PFSK-1 (cell line): ENCODE data around the gene SFXN3.

Experiments
- FOXP2 ChIP-seq: optimal IDR thresholded peaks from 2 replicates; pipeline ENCODE3; 2011; ENCODE audit warnings: borderline replicate concordance, control low read depth, inconsistent platforms; ENCODE audit not compliant: insufficient read depth; ENCODE audit errors: extremely low read length, extremely low read depth
- POLR2AphosphoS5 ChIP-seq: IDR thresholded peaks from 2 replicates; pipeline ENCODE4 v1.6.1; 2012; ENCODE audit warnings: low read depth, mild to moderate bottlenecking, control low read depth, low read length, moderate library complexity
- SIN3A ChIP-seq: IDR thresholded peaks from 2 replicates; pipeline ENCODE4 v1.6.1; 2012; ENCODE audit warnings: mild to moderate bottlenecking, low read length, moderate library complexity, borderline replicate concordance; ENCODE audit not compliant: insufficient read depth
- TAF1 ChIP-seq: IDR thresholded peaks from 2 replicates; pipeline ENCODE4 v1.6.1; 2012; ENCODE audit warnings: low read length, control low read depth, borderline replicate concordance; ENCODE audit not compliant: insufficient read depth
- TF ChIP-seq, protein P1 (sequence below), 2 experiments: IDR thresholded peaks; 2 replicates each; pipeline versions ENCODE4 v1.6.1 to v1.8.0; 2011 to 2012; ENCODE audit warnings: low read depth in 2 of 2, low read length in 2 of 2, control low read depth in 1 of 2, inconsistent platforms in 1 of 2, mild to moderate bottlenecking in 1 of 2, moderate library complexity in 1 of 2; ENCODE audit not compliant: insufficient read depth in 1 of 2

SFXN3 gene

GRCh38 chr10:101087376-101087775 is 56.3 kb downstream of the SFXN3 start:
- TF ChIP-seq POLR2AphosphoS5 (no peak), FOXP2 (no peak), SIN3A (no peak), TAF1 (no peak)
- TF ChIP-seq, protein P1, sequence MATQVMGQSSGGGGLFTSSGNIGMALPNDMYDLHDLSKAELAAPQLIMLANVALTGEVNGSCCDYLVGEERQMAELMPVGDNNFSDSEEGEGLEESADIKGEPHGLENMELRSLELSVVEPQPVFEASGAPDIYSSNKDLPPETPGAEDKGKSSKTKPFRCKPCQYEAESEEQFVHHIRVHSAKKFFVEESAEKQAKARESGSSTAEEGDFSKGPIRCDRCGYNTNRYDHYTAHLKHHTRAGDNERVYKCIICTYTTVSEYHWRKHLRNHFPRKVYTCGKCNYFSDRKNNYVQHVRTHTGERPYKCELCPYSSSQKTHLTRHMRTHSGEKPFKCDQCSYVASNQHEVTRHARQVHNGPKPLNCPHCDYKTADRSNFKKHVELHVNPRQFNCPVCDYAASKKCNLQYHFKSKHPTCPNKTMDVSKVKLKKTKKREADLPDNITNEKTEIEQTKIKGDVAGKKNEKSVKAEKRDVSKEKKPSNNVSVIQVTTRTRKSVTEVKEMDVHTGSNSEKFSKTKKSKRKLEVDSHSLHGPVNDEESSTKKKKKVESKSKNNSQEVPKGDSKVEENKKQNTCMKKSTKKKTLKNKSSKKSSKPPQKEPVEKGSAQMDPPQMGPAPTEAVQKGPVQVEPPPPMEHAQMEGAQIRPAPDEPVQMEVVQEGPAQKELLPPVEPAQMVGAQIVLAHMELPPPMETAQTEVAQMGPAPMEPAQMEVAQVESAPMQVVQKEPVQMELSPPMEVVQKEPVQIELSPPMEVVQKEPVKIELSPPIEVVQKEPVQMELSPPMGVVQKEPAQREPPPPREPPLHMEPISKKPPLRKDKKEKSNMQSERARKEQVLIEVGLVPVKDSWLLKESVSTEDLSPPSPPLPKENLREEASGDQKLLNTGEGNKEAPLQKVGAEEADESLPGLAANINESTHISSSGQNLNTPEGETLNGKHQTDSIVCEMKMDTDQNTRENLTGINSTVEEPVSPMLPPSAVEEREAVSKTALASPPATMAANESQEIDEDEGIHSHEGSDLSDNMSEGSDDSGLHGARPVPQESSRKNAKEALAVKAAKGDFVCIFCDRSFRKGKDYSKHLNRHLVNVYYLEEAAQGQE (IDR thresholded peaks at IDR 0.05; ENCODE audit: insufficient read depth in 1 of 2, low read depth in 2 of 2, low read length in 2 of 2), result no peak

DNA sequence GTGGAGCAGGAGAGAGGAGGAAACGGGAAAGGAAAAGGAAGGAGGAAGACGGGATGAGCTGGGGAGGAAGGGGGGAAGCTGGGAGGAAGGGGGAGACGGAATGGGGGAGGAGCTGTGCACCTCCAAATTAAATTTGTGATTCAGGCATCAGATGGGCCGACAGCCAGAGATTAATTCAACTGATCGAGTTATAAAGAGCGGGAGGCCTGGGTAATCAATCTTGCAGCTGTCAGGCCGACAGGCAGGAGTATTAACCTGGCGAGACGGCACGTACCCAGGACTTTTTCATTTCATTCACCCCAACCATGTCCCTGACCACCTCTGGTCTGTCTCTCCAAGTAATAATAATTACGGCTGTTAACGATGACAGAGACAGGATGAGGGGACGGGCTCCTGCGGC is 56.9 kb downstream of the SFXN3 start:
- no peak for TF ChIP-seq SIN3A
- TF ChIP-seq, protein P1 (IDR thresholded peaks at IDR 0.05; ENCODE audit: insufficient read depth in 1 of 2, low read depth in 2 of 2, low read length in 2 of 2), result no peak
- TF ChIP-seq POLR2AphosphoS5, result no peak
- no peak for TF ChIP-seq FOXP2
- no peak for TF ChIP-seq TAF1

DNA sequence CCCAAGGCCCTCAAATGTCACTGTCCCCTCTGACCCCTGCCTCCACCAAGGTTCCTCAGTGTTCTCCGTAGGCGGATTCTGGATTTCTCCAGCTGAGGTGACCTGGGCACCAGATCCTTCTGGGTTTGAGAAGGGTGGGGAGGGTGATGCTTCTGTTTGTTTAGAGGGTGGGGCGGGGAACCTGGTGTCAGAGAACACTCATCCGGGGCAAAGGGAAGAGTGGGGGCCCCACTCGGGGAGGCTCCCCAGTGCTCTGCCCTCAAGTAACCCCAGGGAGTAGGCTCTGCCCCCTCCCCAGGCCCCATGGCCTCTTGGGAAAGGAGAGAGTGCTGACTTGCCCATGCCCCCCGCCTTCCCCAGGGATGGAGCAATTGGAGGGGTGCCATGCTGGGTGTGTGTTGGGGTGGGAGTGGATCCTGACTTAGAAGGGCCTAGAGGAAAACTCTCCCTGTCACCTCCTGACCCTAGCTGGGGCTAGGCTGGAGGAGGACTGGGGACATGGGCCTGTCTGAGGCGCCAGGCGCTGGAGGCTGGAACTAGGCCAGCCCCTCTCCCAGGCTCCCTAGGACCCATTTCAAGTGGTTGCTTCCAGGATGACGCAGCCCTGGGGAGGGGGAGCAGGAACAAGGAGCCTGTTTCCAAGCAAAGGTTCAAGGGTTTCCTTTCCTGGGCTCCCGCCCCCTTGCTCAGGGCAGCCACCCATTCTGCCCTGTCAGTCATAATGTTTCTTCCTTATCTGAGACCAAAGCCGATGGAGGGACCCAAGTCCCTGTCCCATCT is 58.7 kb downstream of the SFXN3 start:
- no peak for TF ChIP-seq POLR2AphosphoS5
- TF ChIP-seq, protein P1 (IDR thresholded peaks at IDR 0.05; ENCODE audit: insufficient read depth in 1 of 2, low read depth in 2 of 2, low read length in 2 of 2), result no peak
- TF ChIP-seq SIN3A, result no peak
- TF ChIP-seq TAF1, result no peak
- no peak for TF ChIP-seq FOXP2

- no peak for TF ChIP-seq FOXP2
- TF ChIP-seq, protein P1 (IDR thresholded peaks at IDR 0.05; ENCODE audit: insufficient read depth in 1 of 2, low read depth in 2 of 2, low read length in 2 of 2), result no peak
- no peak for TF ChIP-seq TAF1
Measured at GRCh38 chr10:101090597-101090996, 59.6 kb downstream of the SFXN3 start.
